DND-41 (cell line): ENCODE data around the gene PIAS1.

Source experiments
- ATAC-seq: fragments of 200-7000 bp; cut with Tn5 transposase; 3 replicates; pipeline ENCODE4 v1.9.1; 2021; ENCODE audit warnings: low read depth; ENCODE audit not compliant: insufficient read depth
- DNase-seq: peaks from one replicate; pipeline ENCODE4 v3.0.0-alpha.2; 2020
- H2AFZ ChIP-seq: 2 replicates; pipeline ENCODE4 v1.6.0; 2012; ENCODE audit warnings: low read depth, low read length
- H3K27ac ChIP-seq: 2 replicates; pipeline ENCODE4 v1.5.1; 2012; ENCODE audit warnings: low read length, inconsistent platforms
- H3K27me3 ChIP-seq: fragments of 200-600 bp; sonication (generic); 2 replicates; pipeline ENCODE4 v1.6.0; 2012; ENCODE audit warnings: low read length, mild to moderate bottlenecking, inconsistent platforms; ENCODE audit not compliant: insufficient read depth, poor library complexity
- H3K36me3 ChIP-seq: 2 replicates; pipeline ENCODE4 v1.5.1; 2012; ENCODE audit warnings: low read length, inconsistent platforms; ENCODE audit not compliant: insufficient read depth
- H3K4me1 ChIP-seq: 2 replicates; pipeline ENCODE4 v1.5.1; 2012; ENCODE audit warnings: mild to moderate bottlenecking, low read length; ENCODE audit not compliant: insufficient read depth
- H3K4me2 ChIP-seq: 2 replicates; pipeline ENCODE4 v1.6.0; 2012; ENCODE audit warnings: mild to moderate bottlenecking, moderate library complexity, low read length, inconsistent platforms; ENCODE audit not compliant: insufficient read depth
- H3K4me3 ChIP-seq, 2 experiments: fragments of 200-600 bp in 1 of 2; shearing (Covaris generic) in 1 of 2; 2 replicates each; pipeline ENCODE4 v1.5.1; 2012 to 2016; ENCODE audit warnings: inconsistent platforms in 2 of 2, low read length in 2 of 2, mild to moderate bottlenecking in 2 of 2, low read depth in 1 of 2, moderate library complexity in 1 of 2
- H3K79me2 ChIP-seq: 2 replicates; pipeline ENCODE4 v1.6.0; 2012; ENCODE audit warnings: low read length, inconsistent platforms; ENCODE audit not compliant: insufficient read depth
- H3K9ac ChIP-seq: 2 replicates; pipeline ENCODE4 v1.6.0; 2012; ENCODE audit warnings: low read depth, mild to moderate bottlenecking, inconsistent platforms, low read length, moderate library complexity
- H3K9me3 ChIP-seq: 2 replicates; pipeline ENCODE4 v1.5.1; 2012; ENCODE audit warnings: low read length, moderate library complexity, mild to moderate bottlenecking, inconsistent platforms; ENCODE audit not compliant: insufficient read depth, severe bottlenecking
- H4K20me1 ChIP-seq: 2 replicates; pipeline ENCODE4 v1.6.0; 2012; ENCODE audit warnings: low read length; ENCODE audit not compliant: insufficient read depth
- CTCF ChIP-seq: IDR thresholded peaks from 2 replicates; pipeline ENCODE4 v1.5.1; 2012; ENCODE audit warnings: borderline replicate concordance, low read length, moderate library complexity, mild to moderate bottlenecking; ENCODE audit not compliant: poor library complexity, severe bottlenecking; ENCODE audit errors: extremely low read depth
- EZH2 ChIP-seq: IDR thresholded peaks from 3 replicates; pipeline ENCODE4 v1.6.1; 2012; ENCODE audit warnings: borderline replicate concordance, low read depth, mild to moderate bottlenecking, moderate library complexity, low read length, inconsistent platforms; ENCODE audit not compliant: severe bottlenecking

PIAS1 gene

GRCh38 chr15:68239025-68239424 lies 184.9 kb downstream of the PIAS1 start:
- ATAC-seq, result no peak
- DNase-seq, result no peak
- Histone ChIP-seq H3K4me1 (no peaks in the 10 kb centered on the region), H3K79me2 (no peaks in the 10 kb centered on the region), H3K9me3 (peaks cover under 1% of the 10 kb centered on the region), H3K9ac (no peak overlapping the region), H4K20me1 (no peaks in the 10 kb centered on the region), H3K36me3 (no peaks in the 10 kb centered on the region), H3K4me3 (no peak overlapping the region), H2AFZ (no peak overlapping the region), H3K4me2 (no peak overlapping the region), H3K27me3 (no peaks in the 10 kb centered on the region), H3K27ac (no peak overlapping the region)
- TF ChIP-seq CTCF (no peak), EZH2 (no peak)

- Histone ChIP-seq H2AFZ (no peak overlapping the region), H3K4me2 (no peak overlapping the region), H3K9me3 (peaks cover 3% of the 10 kb centered on the region), H3K27me3 (no peaks in the 10 kb centered on the region), H3K9ac (no peak overlapping the region), H3K27ac (no peak overlapping the region), H3K79me2 (no peaks in the 10 kb centered on the region), H3K4me3 (no peak overlapping the region), H3K36me3 (no peaks in the 10 kb centered on the region), H3K4me1 (no peaks in the 10 kb centered on the region), H4K20me1 (no peaks in the 10 kb centered on the region)
- DNase-seq (no peak), ATAC-seq (no peak)
- TF ChIP-seq EZH2 (no peak), CTCF (no peak)
Observed at GRCh38 chr15:68241088-68241935, 187.2 kb downstream of the PIAS1 start.
